D341Med (cell line): ENCODE results near the gene MAZ.

ENCODE experiments used
- DNase-seq: peaks from one replicate; pipeline ENCODE4 v3.0.0; 2012; ENCODE audit warnings: low spot score

MAZ gene

DNA sequence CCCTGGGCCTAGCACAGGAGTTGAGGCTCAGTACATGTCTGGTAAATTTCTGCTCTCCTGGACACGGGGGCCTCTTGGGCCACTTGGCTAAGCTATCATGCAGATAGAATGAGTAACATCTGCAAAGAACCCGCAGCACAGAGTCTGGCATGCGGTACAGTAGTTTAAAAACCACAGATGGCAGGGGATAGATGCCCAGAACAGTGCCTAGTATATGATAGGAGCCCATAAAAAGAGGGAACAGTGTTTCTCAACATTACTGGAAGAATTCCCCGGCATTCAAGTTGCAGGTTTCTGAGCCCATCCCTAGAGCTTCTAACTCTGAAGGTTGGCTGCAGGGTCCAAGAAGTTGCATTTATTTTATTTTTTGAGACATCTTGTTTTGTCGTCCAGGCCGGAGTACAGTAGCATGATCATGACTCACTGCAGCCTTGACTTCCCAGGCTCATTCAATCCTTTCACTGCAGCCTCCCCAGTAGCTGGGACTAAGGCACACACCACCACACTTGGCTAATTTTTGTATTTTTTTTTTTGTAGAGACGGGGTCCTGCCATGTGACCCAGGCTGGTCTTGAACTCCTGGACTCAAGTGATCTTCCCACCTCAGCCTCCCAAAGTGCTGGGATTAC is 50.9 kb downstream of the MAZ start:
- no peak for DNase-seq

DNA sequence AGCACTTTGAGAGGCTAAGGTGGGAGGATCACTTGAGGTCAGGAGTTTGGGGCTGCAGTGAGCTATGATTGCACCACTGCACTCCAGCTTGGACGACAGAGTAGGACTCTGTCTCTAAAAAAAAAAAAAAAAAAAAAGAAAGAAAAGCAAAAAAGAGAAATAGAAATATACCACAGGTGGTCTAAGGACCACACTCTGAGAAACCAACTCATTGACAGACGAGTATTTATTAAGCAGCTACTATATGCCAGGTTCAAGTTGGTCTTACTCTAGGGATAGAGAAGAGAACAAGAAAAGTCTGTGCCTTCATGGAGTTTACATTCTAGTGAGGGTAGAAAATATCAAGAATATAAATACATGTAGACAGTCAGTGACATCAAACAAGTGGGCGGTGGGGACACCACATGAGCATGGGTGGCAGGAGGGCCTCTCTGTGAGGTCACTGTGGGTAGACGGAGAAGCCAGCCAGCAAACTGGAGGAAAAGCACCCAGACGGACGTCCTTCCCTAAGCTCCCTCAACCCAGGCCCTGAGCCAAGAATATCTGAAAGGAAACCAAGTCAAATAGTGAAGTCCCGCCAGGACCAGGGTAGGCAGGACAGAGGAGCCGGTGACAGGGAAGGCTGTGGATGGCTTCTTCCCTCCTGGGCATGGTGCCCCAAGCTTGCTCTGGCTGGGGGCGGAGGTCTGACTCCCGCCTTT is 52.0 kb downstream of the MAZ start:
- DNase-seq = no peak

GRCh38 chr16:29858974-29859373 is 52.6 kb downstream of the MAZ start:
- no peak for DNase-seq

DNA sequence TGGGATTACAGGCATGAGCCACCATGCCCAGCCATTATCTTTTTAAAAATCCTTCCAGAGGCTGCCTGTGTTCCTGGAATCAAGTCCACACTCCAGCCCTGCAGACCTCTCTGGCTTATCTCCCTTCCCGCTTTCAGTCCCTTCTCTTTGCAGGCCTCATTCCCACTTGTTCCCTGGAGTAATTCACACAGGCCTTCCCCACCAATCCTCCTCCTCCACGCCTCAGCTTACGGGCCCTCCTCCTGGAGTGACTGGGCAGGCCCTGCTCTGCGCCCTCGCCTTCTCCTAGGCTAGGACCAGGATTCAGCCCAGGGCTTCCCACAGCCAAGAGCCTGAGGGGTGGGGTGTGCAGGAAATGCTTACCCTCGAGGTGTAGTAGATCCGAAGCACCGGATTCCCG is 53.9 kb downstream of the MAZ start:
- no peak for DNase-seq
